Measurements from ENCODE around the gene APBB3.

DNA sequence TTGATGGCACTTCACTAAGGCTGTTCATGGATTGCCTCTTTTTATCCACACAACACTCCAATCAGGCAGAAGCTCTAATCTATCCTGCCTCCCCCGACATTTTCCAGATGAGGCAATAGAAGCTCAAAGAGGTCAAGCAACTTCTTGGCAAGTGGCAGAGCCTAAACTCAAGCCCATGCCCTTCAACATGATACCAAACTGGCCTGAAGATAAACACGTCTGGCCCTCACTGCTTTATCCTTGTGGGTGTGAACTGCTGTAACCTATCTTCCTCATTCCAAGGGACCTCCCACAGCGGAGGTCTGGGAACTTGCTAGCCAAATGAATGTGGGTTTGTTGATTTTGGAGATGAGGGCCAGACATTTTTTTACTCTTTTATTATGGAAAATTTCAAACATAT lies 9.8 kb upstream of the APBB3 start:
- TF ChIP-seq EZH2 (IDR thresholded peaks at IDR 0.05) (no peak), POLR2AphosphoS5 (IDR thresholded peaks at IDR 0.05; ENCODE audit: borderline replicate concordance, low read depth, low read length) (no peak), FOXP2 (optimal IDR thresholded peaks at IDR 0.05; ENCODE audit: control extremely low read depth, extremely low read length, insufficient read depth) (no peak)

All from SK-N-MC (cell line).